ENCODE data around the gene CROCC2. TPM values are rescaled to one million over a fixed set of nuclear protein-coding genes. Genes with fewer than 3 reads are reported as not detected.

CROCC2 gene
- total RNA-seq, 1 experiment from 2014 or later, result not detected

- ATAC-seq (no peak), DNase-seq (ENCODE audit: low read depth, low spot score) (no peak)
- no peaks in the 10 kb centered on the region for H3K9me3 ChIP-seq (ENCODE audit: control insufficient read depth in 1 of 2, insufficient read depth in 1 of 2, low read depth in 1 of 2, low read length in 2 of 2)
- H3K79me2 ChIP-seq (ENCODE audit: insufficient read depth, low read length), result no peaks in the 10 kb centered on the region
- H3K4me1 ChIP-seq (ENCODE audit: control insufficient read depth in 1 of 2, insufficient read depth in 2 of 2, low read length in 2 of 2), result no peaks in the 10 kb centered on the region
- no peaks in the 10 kb centered on the region for H3K9me2 ChIP-seq (ENCODE audit: insufficient read depth)
- no TSS peak for BruUV-seq (replicated peaks)
- no peak overlapping the region for H3K4me2 ChIP-seq (ENCODE audit: low read length)
- no peaks in the 10 kb centered on the region for H3K27me3 ChIP-seq (ENCODE audit: insufficient read depth, low read length)
- no peak overlapping the region for H2AFZ ChIP-seq (ENCODE audit: low read depth, low read length, poor library complexity, severe bottlenecking)
- ChIA-PET RAD21 (ENCODE audit: low non-redundant PET in 1 of 2, low total read pairs in 2 of 2, uncharacterized antibody in 2 of 2, unreplicated experiment in 2 of 2) (no interaction called here), POLR2A (no interaction called here), CTCF (no interaction called here)
- no peaks in the 10 kb centered on the region for H4K20me1 ChIP-seq (ENCODE audit: insufficient read depth)
- no peaks in the 10 kb centered on the region for H3K36me3 ChIP-seq (ENCODE audit: control insufficient read depth in 1 of 2, insufficient read depth in 2 of 2, low read length in 2 of 2)
- no peak overlapping the region for H3K4me3 ChIP-seq (replicated peaks in 1 of 2; ENCODE audit: low read depth in 1 of 2, low read length in 2 of 2)
- intact Hi-C loops (cut with micrococcal nuclease), result no loop called here
- no peak overlapping the region for H3K9ac ChIP-seq (ENCODE audit: low read length)
- no peak overlapping the region for H3K27ac ChIP-seq (ENCODE audit: low read depth, low read length)
- TF ChIP-seq SRF (IDR thresholded peaks at IDR 0.05; ENCODE audit: low read depth) (no peak), JUND (IDR thresholded peaks at IDR 0.05) (no peak), RAD21 (IDR thresholded peaks at IDR 0.05; ENCODE audit: low read depth) (no peak), SIN3A (IDR thresholded peaks at IDR 0.05; ENCODE audit: low read depth) (no peak), CTCF (IDR thresholded peaks at IDR 0.05 in 2 of 3, conservative IDR thresholded peaks at IDR 0.05 in 1 of 3; ENCODE audit: borderline replicate concordance in 1 of 3, insufficient read depth in 1 of 3, low read depth in 2 of 3, low read length in 2 of 3) (no peak), TCF7L2 (IDR thresholded peaks at IDR 0.05; ENCODE audit: borderline replicate concordance, extremely low read depth, insufficient read depth, insufficient read length) (no peak), EZH2phosphoT487 (IDR thresholded peaks at IDR 0.05; ENCODE audit: borderline replicate concordance) (no peak), POLR2A (IDR thresholded peaks at IDR 0.05; ENCODE audit: borderline replicate concordance, extremely low read depth, insufficient read depth, insufficient read length) (no peak), EGR1 (IDR thresholded peaks at IDR 0.05; ENCODE audit: low read depth) (no peak), ATF3 (IDR thresholded peaks at IDR 0.05) (no peak), CBX3 (IDR thresholded peaks at IDR 0.05; ENCODE audit: low read depth) (no peak), POLR2AphosphoS5 (IDR thresholded peaks at IDR 0.05; ENCODE audit: low read depth, low read length) (no peak), YY1 (IDR thresholded peaks at IDR 0.05; ENCODE audit: extremely low read depth, insufficient replicate concordance, low read depth, low read length) (no peak), EZH2 (IDR thresholded peaks at IDR 0.05) (no peak), ZNF274 (IDR thresholded peaks at IDR 0.05; ENCODE audit: low read depth, low read length) (no peak), ZFX (IDR thresholded peaks at IDR 0.05) (no peak), SP1 (IDR thresholded peaks at IDR 0.05; ENCODE audit: low read depth) (no peak), ELF1 (IDR thresholded peaks at IDR 0.05; ENCODE audit: borderline replicate concordance, low read depth) (no peak), ZBTB33 (IDR thresholded peaks at IDR 0.05; ENCODE audit: extremely low read depth, insufficient replicate concordance, low read length) (no peak), FOSL1 (IDR thresholded peaks at IDR 0.05; ENCODE audit: low read depth) (no peak)
Observed at GRCh38 chr2:240963868-240964703, 58.0 kb downstream of the CROCC2 start.
